ENCODE data around the gene DCBLD2. TPM values are rescaled to one million over a fixed set of nuclear protein-coding genes. Genes with fewer than 3 reads are reported as not detected.

DCBLD2 gene
- total RNA-seq, 1 donor from 2014 or later, result 553 TPM

GRCh38 chr3:98920166-98920565 is 18.7 kb upstream of the DCBLD2 start:
- H3K4me3 ChIP-seq (ENCODE audit: low read depth, low read length), result no peak overlapping the region
- no peaks in the 10 kb centered on the region for H3K27me3 ChIP-seq (ENCODE audit: control insufficient read depth, insufficient read depth, low read length)
- no peaks in the 10 kb centered on the region for H3K36me3 ChIP-seq (ENCODE audit: control insufficient read depth, insufficient read depth, low read length)
- no peak for TF ChIP-seq CTCF (IDR thresholded peaks at IDR 0.05; ENCODE audit: insufficient read depth, low read length, poor library complexity, severe bottlenecking)
- DNase-seq (ENCODE audit: low read depth), result no peak

- Histone ChIP-seq H3K4me3 (ENCODE audit: low read depth, low read length) (no peak overlapping the region), H3K27me3 (ENCODE audit: control insufficient read depth, insufficient read depth, low read length) (no peaks in the 10 kb centered on the region), H3K36me3 (ENCODE audit: control insufficient read depth, insufficient read depth, low read length) (no peaks in the 10 kb centered on the region)
- TF ChIP-seq CTCF (IDR thresholded peaks at IDR 0.05; ENCODE audit: insufficient read depth, low read length, poor library complexity, severe bottlenecking), result no peak
- no peak for DNase-seq (ENCODE audit: low read depth)
These were observed 17.1 kb upstream of the DCBLD2 start for GRCh38 chr3:98918586-98918985.

GRCh38 chr3:98917608-98918007 is 16.1 kb upstream of the DCBLD2 start:
- Histone ChIP-seq H3K36me3 (ENCODE audit: control insufficient read depth, insufficient read depth, low read length) (no peaks in the 10 kb centered on the region), H3K27me3 (ENCODE audit: control insufficient read depth, insufficient read depth, low read length) (no peaks in the 10 kb centered on the region), H3K4me3 (ENCODE audit: low read depth, low read length) (no peak overlapping the region)
- no peak for DNase-seq (ENCODE audit: low read depth)
- no peak for TF ChIP-seq CTCF (IDR thresholded peaks at IDR 0.05; ENCODE audit: insufficient read depth, low read length, poor library complexity, severe bottlenecking)

GRCh38 chr3:98914210-98915080 is 12.9 kb upstream of the DCBLD2 start:
- DNase-seq (ENCODE audit: low read depth), result no peak
- Histone ChIP-seq H3K4me3 (ENCODE audit: low read depth, low read length) (no peak overlapping the region), H3K27me3 (ENCODE audit: control insufficient read depth, insufficient read depth, low read length) (no peaks in the 10 kb centered on the region), H3K36me3 (ENCODE audit: control insufficient read depth, insufficient read depth, low read length) (no peaks in the 10 kb centered on the region)
- TF ChIP-seq CTCF (IDR thresholded peaks at IDR 0.05; ENCODE audit: insufficient read depth, low read length, poor library complexity, severe bottlenecking), result no peak

- Histone ChIP-seq H3K4me3 (ENCODE audit: low read depth, low read length) (no peak overlapping the region), H3K27me3 (ENCODE audit: control insufficient read depth, insufficient read depth, low read length) (no peaks in the 10 kb centered on the region), H3K36me3 (ENCODE audit: control insufficient read depth, insufficient read depth, low read length) (no peaks in the 10 kb centered on the region)
- TF ChIP-seq CTCF (IDR thresholded peaks at IDR 0.05; ENCODE audit: insufficient read depth, low read length, poor library complexity, severe bottlenecking), result no peak
- DNase-seq (ENCODE audit: low read depth), result no peak
These were observed 11.0 kb upstream of the DCBLD2 start for GRCh38 chr3:98912448-98912847.

- H3K36me3 ChIP-seq (ENCODE audit: control insufficient read depth, insufficient read depth, low read length), result no peaks in the 10 kb centered on the region
- DNase-seq (ENCODE audit: low read depth), result no peak
- no peak for TF ChIP-seq CTCF (IDR thresholded peaks at IDR 0.05; ENCODE audit: insufficient read depth, low read length, poor library complexity, severe bottlenecking)
- no peaks in the 10 kb centered on the region for H3K27me3 ChIP-seq (ENCODE audit: control insufficient read depth, insufficient read depth, low read length)
- H3K4me3 ChIP-seq (ENCODE audit: low read depth, low read length), result no peak overlapping the region
These were observed 4.7 kb upstream of the DCBLD2 start for GRCh38 chr3:98906230-98906629.

All from kidney epithelial cell (primary cell).